NCI-H187 treated with DMSO at 0.1 percent for 48 hours (cell line): Measurements from ENCODE around the gene PGBD5.
"Not testable (repeated sequence)": the region's sequence is repeated elsewhere in the genome, so short reads cannot be mapped to it uniquely, and the experiment has no call there.

Source experiments
- DNase-seq: peaks from one replicate; lab custom pipeline; 2025; lab: John Stamatoyannopoulos, UW

PGBD5 gene, protein sequence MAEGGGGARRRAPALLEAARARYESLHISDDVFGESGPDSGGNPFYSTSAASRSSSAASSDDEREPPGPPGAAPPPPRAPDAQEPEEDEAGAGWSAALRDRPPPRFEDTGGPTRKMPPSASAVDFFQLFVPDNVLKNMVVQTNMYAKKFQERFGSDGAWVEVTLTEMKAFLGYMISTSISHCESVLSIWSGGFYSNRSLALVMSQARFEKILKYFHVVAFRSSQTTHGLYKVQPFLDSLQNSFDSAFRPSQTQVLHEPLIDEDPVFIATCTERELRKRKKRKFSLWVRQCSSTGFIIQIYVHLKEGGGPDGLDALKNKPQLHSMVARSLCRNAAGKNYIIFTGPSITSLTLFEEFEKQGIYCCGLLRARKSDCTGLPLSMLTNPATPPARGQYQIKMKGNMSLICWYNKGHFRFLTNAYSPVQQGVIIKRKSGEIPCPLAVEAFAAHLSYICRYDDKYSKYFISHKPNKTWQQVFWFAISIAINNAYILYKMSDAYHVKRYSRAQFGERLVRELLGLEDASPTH

DNA sequence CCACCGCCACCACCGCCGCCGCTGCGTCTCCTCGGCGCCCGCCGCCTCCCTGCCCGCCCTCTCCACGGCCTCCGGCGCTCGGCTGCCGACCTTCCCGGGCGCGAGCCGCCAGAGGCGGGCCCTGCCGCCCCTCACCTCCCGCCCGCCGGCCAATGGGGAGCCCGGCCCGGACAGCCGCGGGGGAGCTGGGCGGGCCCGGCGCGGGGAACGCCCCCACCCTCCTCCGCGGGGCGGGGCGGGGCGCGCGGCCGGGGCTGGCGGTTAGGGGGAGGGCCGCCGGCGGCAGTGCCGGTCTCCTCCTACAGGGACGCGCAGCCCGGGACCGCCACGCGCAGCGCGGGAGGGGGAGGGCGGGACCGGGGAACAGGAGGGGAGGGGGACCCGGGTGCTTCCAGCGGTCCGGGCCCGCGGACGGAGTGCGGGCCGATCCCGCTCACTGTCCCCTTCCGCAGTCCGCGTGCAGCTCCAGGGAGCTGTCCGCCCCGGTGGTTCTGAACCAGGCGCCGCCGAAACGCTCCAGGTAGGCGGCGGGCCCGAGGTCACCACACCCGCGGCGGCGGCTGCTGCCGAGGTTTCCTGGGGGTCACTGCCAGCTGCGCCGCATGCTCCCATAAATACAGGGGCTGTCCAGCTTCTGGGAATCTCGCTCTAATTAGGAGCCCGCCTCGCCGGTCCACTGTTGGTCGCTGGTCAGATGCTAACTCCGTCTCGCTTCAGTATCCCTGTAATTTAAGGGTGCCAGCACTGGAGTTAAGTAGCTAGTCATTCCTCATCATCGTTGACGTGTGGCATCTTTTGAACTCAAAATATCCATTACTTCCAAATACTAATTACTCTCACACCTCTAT, at the start of gene PGBD5:
Gene PGBD5, minus strand, starts transcription at position 87 of the 848 bp plus-strand sequence. CDS start 404 bp downstream, outside the sequence.
- DNase-seq = no peak

DNA sequence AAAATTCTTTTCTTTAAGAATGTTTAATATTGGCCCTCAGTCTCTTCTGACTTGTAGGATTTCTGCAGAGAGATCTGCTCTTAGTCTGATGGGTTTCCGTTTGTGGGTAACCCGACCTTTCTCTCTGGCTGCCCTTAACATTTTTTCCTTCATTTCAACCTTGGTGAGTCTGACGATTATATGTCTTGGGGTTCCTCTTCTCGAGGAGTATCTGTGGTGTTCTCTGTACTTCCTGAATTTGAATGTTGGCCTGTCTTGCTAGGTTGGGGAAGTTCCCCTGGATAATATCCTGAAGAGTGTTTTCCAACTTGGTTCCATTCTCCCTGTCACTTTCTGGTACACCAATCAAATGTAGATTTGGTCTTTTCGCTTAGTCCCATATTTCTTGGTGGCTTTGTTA, 48.8 kb upstream of the PGBD5 start:
- not testable (repeated sequence) for DNase-seq

DNA sequence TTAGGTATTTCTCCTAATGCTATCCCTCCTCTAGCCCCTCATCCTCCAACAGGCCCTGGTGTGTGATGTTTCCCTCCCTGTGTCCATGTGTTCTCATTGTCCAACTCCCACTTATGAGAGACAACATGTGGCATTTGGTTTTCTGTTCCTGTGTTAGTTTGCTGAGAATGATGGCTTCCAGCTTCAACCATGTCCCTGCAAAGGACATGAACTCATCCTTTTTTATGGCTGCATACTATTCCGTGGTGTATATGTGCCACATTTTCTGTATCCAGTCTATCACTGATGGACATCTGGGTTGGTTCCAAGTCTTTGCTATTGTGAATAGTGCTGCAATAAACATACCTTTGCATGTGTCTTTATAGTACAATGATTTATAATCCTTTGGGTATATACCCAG, 44.6 kb upstream of the PGBD5 start:
- not testable (repeated sequence) for DNase-seq

DNA sequence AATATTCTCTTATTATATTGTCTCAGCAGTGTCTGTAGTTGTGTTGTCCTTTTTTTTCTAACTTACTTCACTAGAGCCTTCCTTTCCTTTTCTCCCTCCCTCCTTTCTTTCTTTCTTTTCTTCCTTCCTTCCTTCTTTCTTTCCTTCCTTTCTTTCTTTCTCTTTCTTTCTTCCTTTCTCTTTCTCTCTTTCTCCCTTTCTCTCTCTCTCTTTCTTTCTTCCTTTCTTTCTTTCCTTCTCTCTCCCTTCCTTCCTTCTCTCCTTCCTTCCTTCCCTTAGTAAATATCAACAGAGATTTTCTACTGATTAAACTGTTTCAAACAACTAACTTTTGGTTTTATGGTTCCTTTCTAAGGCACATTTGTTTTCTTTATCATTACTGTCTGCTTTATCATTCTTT, 43.1 kb upstream of the PGBD5 start:
- DNase-seq = no peak

DNA sequence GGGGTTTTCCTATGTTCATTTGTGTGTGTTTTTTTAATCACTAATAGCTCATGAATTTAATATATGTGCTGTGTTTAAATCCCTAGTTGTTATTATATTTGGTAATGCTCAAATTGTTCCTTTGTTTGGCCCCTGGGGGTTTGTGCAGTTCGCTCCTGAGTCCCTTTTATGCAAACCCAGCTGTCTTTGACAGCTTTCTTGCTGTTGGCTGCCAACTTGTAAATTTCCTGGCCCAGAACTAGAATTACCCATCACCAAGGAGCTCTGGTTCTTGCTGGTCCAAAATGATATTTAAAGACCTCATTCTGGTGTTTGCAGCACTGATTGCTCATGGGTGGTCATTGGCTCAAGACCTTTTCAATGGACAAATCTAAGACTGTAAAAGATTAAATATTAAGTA, 39.6 kb upstream of the PGBD5 start:
- DNase-seq = no peak

DNA sequence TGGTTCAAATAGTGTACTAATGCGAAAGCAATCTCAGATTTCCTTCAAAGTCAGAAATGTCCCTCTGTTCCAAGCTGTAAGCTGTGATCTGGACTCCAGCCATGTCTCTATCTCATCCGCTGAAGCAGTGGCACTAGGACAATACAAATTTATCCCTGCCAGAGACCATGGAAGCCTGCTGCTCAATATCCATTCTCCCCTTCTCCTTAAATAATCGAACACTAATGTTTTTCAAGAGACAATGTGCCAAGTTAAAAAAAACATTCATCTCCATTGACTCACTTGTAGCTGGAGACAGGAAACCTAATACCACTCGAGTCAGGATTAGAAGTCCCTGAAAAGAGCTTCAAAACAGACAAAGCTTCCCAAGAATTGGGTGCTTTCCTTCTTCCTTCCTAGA, 38.5 kb upstream of the PGBD5 start:
- no peak for DNase-seq

DNA sequence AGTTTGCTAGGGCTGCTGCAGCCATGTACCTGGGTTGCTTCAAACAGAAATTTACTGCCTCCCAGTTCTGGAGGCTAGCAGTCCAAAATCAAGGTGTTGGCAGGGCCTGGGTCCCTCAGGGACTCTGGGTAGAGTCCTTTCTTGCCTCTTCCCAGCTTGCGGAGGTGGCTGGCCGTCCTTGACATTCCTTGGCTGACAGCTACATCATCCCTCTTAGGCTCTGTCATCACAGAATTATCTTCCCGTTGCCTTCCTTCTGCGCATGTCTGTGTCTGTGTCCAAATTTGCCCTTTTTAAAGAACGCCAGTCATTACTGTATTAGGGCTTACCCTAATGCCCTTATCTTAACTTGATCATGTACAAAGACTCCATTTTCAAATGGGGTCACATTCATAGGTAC, 37.6 kb upstream of the PGBD5 start:
- no peak for DNase-seq

DNA sequence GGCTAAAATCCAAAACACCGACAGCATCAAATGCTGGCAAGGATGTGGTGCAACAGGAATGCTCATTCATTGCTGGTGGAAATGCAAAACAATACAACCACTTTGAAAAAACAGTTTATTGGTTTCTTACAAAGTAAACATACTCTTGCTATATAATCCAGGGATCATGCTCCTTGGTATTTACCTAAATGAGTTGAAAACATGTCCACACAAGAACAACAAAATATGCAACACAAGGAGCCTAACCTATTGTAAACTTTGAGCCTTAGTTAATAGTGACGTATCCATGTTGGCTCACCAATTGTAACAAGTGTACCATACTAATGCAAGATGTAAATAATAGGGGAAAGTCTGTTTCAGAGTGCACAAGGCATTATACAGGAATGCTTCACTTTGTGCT, 37.2 kb upstream of the PGBD5 start:
- DNase-seq = no peak

DNA sequence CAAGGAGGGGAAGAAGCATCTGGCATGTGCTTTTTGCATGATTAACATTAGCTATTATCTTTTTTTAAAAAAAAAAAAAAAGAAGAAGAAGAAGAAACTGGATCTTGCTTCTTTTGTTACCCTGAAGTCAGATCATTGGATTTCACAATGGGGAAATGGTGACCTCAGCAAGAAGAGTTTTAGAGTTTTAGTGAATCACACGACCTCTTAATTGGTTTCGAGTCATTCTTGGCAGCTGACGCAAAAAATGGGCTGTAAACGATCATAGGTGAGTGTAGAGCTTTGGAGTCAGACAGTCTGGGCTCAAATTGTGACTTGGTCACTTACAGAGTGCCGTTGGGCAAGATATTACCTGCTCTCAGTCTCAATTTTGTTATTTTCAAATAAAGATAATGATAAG, 33.3 kb upstream of the PGBD5 start:
- DNase-seq = no peak

DNA sequence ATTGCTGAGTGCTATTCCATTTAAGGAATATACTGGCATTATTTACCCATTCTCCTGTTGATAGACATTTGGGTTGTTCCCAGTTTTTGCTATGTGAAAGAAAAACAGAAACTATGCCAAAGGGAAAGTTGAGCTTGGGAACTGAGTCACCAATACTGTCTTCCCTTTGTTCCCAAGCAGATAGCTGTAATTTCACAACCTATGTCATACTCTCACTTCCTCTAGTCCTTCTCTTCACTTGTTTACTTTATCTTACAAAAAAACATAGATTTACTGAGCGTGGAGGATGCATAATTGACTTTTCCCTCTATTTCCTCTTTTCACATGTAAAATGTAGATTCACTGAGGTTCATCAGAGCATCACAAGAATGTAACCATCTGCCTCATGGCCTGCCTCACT, 32.4 kb upstream of the PGBD5 start:
- DNase-seq = no peak

DNA sequence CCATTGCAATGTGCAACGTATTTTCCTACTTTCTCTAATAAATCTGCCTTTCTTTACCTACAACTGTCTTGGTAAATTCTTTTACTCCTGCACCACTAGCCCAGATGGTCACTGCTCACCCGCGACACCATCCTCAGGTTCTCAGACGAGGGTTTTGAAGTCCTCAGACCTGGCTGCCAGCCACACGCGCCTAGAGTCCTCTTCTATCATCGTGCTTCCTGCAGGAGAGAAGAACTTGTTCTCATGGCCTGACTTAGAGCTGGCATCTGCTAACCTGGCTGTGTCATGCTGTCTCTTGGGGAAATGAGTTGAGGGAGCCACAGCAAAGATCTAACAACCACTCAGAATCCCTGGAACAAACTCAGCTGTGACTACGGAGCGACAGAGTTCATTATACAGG, 30.3 kb upstream of the PGBD5 start:
- no peak for DNase-seq

DNA sequence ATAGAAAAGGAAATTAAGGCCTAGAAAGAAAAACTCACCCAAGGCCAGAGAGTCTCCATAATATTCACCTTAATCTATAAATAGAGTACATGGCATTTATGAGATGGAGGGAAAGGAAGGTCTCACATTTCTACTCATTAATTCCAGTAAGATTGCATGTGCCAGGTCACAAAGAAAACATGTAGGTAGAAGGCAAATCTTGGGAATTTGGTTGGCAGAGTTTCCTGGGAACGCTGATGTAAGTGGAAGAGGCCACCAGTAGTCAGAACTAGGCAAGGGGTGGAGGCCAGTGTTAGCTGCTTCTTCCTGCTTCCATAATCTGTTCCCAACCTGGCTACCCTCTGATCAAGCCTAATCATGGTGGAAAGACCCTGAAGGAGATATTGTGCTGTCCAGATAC, 29.2 kb upstream of the PGBD5 start:
- DNase-seq = no peak

DNA sequence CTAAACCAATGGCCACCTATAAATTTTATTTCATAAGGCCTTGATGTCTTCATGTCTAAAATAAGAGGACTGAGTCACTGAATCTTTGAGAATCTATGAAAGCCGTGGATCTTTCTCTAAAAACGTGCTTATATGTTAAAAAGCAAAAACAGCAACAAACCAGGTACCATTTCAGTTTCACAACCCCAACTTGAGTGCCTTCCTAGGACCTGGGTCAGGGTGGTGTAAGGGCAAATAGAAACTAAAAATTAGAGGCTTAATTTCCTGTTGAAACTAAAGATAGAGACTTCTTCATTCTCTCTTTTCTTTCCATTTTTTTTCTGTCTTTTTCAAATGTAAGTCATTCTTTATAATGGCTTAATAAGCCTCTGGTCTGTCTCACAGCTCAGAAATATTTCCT, 27.2 kb upstream of the PGBD5 start:
- DNase-seq = no peak

DNA sequence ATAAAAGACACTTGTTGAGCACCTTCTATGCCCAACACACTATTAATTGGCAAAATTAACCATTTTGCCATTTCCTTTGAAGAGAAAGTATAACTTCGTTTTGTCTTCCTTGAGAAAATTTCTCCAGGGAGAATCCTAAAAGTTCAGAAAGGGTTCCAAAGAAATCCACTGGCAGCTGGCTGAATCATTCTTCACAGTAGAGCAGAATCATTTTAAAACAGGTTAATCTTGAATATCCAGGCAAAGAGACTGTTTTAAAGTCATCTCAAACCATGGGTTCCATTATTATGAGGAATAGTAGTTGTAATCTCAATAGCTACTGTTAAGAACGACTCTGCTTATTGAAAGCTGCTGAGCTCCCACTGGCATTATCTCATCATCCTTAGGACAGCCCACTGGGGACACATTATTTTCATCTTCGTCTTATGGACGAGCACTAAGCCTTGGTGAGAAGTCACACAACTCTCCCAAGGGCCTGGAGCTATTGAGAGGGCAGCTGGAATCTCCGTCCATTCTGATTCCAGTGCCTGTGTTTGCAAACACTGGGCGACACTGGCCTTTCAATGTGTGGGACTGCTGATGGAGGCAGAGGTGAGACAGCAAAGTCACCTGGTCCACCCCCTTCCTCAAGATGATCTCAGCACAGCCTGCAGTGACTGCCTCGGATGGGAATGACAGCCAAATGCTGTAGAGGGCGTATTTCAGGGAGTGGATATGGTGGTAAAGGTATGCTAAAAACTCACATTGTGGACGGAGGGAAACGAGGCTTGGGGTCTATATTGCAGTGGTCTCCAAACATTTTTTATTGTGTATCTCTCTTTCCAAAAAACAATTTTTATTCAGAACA, 15.3 kb upstream of the PGBD5 start:
- no peak for DNase-seq

DNA sequence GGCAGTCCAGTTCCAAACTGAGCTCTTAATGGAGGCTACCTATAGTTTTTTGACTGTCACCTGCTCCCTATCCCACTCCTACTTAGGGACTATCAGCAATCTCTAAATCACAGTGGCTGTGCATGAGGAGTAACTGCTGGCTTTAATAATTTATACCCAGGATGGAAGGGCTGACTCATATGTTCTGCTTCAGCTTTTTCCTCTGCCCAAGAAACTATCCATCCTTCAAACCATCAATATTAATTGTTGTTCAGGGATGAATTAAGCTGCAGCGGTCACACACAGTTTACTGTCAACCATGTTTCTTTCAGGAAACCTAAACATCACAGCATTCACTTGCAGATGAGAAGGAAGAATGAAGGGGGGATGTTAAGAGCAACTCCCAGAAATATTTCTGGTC, 9.0 kb upstream of the PGBD5 start:
- no peak for DNase-seq

DNA sequence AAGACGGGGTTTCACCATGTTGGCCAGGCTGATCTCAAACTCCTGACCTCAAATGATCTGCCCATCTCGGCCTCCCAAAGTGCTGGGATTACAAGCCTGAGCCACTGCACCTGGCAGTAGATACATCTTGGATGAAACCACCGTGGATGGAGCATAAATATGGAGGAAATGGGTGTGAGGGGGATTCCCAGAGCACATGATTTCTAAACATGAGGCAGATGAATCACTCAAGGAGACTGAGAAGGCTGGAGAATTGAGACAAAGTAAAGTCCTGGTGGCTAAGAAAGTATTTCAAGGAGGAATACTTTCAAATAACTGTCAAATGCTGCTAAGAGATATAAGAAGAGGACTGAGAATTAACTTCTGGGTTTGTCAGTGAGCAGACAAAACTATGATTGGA, 5.4 kb upstream of the PGBD5 start:
- DNase-seq = no peak

DNA sequence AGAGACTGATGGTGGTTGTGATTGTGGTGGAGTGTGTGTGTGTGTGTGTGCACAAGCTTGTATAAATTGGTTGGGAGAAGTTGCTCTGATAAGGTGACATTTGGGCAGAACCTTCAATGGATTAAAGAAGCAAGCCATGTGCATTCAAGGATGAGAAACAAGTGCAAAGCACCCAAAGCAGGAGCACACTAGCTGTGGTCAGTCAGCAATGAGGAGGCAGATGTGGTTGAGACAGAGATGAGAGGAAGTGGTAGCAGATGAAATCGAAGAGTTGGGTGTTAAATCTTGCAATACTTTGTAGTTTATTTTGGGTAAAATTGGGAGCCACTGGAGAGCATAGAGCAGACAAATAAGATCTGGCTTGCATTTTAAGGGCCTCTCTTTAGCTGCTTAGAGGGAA, 4.4 kb upstream of the PGBD5 start:
- no peak for DNase-seq

DNA sequence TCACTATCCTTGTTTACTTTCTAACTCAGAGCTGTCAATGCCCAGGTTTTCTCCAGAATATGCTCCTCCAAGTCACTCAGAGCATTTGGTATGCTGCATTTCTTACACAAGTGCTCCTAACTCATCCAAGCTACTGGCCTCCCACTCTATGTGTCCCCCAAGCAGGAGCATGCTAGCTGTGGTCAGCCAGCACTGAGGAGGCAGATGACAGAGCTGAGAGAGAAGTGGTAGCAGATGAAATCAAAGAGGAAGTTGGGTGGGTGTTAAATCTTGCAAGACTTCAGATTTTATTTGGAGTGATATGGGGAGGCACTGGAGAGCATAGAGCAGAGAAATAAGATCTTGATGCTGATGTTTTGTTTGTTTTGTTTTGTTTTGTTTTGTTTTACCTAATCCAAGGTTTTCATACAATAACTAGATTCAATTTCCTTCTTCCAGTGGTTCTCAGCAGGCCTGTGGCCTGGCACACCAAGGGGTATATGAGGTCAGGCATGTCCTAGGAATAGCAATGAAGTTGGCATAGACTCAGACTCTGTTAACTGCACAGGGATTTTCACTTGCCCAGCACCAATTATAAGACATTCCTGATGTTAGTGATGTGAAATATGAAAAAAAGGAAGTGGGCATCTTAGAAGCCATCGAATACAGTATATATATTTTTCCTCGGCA, 3.1 kb upstream of the PGBD5 start:
- no peak for DNase-seq

DNA sequence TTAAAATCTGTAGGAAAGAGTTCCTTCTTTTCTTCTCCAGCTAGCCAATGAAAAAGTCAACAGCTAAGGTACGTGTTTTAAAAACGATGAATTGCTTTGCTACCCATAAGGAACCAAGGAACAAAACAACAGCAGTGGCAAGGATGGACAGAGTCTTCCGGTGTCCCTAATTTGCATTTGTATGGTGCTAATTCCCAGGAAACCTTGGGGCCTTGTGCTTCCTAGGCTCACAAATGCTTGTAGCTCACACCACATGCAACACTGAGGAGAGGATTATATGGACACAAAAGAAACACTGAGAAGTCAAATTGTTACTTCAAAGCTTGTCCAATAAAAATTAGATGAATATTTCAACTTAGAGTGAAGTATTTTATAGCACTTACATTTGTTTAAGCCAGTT, 1.8 kb upstream of the PGBD5 start:
- no peak for DNase-seq

DNA sequence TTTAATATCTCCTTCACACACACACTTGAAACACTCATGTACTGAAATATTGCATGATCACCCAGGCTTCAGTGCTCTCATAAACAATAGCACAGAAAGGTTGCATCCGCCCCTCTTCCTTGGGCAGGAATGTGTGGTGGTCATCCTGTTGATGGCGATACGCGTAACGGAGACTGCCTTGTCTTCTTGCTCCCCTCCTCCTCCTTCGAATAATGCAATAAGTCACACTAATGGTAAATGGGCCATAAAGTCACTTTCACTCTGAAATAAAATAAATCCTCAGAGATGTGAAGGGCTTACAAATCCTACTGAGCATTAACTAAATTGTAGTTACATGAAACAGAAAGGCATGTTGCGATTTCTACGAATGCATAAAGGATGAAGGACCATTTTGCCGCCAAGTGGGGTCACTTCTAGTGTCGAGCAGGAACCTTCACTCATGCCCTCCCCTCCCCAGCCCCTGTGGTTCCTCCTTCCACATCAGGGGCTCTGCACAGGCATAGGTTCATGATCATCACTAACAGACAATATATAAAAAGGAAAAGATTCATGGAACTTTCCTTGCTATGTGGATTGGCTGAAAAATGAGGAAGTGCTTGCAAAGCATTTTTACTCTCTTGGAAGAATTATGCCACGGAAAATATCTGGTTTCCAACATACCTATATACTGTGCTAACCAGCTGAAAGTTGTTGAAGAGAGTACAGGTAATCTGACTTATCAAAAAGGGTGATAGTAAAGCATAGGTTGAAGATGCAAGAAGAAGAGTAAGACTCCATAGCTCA, 1.2 kb upstream of the PGBD5 start:
- DNase-seq = no peak
